NCI-H146 treated with DMSO at 0.1 percent for 48 hours (cell line): ENCODE results near the gene UGT2B28.
"Not testable (repeated sequence)": the region's sequence is repeated elsewhere in the genome, so short reads cannot be mapped to it uniquely, and the experiment has no call there.

Experiments used
- DNase-seq: peaks from one replicate; lab custom pipeline; 2025; ENCODE audit not compliant: unreplicated experiment; lab: John Stamatoyannopoulos, UW

Gene UGT2B28

DNA sequence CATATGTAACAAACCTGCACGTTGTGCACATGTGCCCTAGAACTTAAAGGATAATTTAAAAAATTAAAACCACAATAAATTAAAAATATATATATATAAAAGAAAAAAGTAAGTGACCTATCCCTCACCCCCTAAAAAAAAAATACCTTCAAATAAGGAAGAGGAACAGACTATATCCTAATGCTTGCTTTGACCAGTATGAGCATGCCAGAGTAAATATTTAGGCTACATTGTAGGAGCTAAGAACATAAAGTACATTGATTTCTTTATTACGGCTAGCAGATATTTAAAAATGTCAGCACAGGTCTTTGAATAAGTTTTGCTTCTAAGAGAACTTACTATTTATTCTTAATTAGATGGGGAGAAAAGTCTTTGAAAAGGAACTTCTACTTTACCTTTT lies 62.8 kb downstream of the UGT2B28 start:
- DNase-seq: not testable (repeated sequence)

DNA sequence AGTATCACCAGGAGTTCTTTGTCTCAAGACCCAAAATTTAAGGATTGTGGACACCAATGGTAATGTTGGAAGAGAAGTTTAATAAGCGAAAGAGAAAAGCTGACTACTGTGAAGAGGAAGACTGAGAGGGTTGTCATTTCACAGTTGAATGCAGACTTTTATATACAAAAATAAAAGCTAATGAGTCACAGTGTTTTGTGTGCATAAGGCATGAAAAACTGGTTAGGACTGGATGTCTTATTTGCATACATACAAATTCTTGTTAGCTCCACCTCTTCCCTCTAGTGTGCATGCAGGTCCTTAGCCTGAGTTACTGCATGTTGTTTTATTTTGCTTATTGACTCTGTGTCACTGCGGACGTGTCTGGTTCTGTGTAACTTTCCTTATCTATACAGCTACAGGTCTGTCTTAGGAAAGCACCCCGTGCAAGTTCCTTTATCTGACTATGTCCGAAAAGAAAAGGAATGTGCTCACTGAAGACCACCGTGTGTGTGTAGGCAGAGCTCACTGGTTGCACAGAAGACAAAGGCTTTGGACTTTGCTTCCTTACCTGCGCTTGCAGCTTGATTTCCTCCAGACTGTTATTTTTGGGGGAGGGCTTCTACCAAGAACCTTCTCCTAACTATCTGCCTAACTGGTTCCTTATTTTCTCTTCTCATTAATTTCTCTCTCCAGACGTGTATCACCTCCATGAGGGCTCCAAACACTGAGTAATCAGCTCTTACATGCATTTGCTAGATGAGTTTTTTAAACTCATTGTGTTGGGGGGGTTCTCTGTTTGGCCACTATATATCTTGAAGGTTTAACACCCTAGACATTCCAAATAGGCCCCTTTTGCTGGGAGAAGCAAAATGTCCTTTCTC lies 63.5 kb downstream of the UGT2B28 start:
- DNase-seq: not testable (repeated sequence)
